ENCODE results near the gene ZNHIT1.
A peak's percentile ranks its signal among the peaks of the same experiment; 100 is the strongest.

The ZNHIT1 gene

DNA sequence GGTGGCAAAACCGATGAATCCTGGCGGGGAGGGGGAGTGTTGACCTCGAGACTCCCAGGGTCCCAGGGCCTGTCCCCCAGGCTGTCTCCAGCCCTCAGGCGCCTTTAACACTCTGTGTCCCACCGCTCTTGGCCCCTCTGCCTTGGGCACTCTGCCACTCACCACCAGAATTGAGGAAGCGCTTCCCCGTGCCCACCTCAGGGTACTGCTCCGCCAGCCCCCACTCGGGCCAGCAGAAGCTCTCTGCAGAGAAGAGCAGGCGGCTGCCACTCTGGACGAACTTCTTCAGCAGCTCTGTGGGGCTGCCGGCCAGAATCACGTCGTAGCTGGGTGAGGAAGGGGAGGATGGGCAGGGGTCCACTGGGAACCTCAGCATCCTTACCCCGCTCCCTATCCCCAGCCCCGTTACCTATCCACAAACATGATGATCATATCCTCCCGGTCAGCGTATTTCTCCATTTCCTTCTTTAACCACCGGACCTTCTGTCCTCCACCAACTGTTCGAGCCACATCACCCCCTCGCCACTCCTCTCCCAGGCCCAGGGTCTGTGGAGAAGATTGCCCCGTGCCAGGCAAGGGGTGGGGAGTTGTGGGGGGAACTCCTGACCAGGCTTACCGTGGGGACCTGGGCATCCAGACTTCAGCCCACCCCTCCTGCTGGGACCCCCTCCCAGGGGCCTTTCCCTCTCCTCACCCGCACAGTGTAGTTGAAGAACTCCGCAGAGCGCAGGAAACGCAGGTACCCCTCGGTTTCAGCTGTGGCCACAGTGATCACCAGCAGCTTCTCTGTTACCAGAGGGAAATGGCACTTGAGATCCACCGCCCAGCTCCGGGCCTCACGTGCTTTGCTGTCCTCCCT is 1.7 kb upstream of the ZNHIT1 start:
- no peak for DNase-seq (ENCODE audit: low spot score)
- ChIA-PET POLR2A (ENCODE audit: low non-redundant PET) (no interaction called here), CTCF (interaction anchor here (0.7 to 1.4 kb wide), 3 partner anchors 24 to 67 kb away, joined by 3 to 4 read pairs (median 3); no protein-coding TSS in a partner anchor)
- H3K27ac ChIP-seq = peak overlapping the region; percentile 97
- TF ChIP-seq, protein P1, sequence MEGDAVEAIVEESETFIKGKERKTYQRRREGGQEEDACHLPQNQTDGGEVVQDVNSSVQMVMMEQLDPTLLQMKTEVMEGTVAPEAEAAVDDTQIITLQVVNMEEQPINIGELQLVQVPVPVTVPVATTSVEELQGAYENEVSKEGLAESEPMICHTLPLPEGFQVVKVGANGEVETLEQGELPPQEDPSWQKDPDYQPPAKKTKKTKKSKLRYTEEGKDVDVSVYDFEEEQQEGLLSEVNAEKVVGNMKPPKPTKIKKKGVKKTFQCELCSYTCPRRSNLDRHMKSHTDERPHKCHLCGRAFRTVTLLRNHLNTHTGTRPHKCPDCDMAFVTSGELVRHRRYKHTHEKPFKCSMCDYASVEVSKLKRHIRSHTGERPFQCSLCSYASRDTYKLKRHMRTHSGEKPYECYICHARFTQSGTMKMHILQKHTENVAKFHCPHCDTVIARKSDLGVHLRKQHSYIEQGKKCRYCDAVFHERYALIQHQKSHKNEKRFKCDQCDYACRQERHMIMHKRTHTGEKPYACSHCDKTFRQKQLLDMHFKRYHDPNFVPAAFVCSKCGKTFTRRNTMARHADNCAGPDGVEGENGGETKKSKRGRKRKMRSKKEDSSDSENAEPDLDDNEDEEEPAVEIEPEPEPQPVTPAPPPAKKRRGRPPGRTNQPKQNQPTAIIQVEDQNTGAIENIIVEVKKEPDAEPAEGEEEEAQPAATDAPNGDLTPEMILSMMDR (conservative IDR thresholded peaks at IDR 0.05; ENCODE audit: low read depth) = no peak

DNA sequence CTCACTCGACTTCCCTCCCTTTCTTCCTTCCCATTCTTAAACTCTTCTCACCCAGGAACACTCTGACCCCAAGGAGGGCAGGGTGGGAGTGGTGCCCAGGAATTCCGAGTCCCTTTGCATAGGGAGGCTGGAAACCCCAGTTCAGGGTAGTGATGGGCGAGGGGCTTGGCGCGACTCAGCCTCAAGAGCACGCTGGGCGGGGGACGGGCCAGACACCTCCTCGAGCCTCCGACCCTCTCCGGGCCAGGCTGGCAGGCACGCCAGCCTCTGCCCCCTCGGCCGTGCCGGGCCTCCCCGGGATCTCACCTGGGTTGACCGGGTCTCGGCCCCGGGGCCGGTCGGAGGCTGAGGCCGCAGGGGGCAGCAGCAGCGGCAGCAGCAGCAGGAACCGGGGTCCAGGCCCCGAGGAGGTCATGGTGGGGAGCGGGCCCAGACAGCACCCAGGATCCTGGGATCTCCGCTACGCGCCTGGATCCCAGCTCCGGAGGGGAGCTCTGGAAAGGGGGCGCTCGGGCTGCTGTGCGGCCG is 1.0 kb upstream of the ZNHIT1 start:
- CTCF ChIA-PET = interaction anchor here (0.7 to 2.1 kb wide), 5 partner anchors 24 to 73 kb away, joined by 3 to 20 read pairs (median 4); no protein-coding TSS in a partner anchor
- TF ChIP-seq, protein P1 (conservative IDR thresholded peaks at IDR 0.05; ENCODE audit: low read depth) = no peak; the same call in 1 of the 2 replicates
- DNase-seq (ENCODE audit: low spot score) = no peak
- peak overlapping the region; percentile 97 for H3K27ac ChIP-seq
- POLR2A ChIA-PET (ENCODE audit: low non-redundant PET) = interaction anchor here (0.5 to 1.5 kb wide), 5 partner anchors 21 to 395 kb away, joined by 3 to 6 read pairs (median 3); partner anchors contain the start of gene CLDN15

DNA sequence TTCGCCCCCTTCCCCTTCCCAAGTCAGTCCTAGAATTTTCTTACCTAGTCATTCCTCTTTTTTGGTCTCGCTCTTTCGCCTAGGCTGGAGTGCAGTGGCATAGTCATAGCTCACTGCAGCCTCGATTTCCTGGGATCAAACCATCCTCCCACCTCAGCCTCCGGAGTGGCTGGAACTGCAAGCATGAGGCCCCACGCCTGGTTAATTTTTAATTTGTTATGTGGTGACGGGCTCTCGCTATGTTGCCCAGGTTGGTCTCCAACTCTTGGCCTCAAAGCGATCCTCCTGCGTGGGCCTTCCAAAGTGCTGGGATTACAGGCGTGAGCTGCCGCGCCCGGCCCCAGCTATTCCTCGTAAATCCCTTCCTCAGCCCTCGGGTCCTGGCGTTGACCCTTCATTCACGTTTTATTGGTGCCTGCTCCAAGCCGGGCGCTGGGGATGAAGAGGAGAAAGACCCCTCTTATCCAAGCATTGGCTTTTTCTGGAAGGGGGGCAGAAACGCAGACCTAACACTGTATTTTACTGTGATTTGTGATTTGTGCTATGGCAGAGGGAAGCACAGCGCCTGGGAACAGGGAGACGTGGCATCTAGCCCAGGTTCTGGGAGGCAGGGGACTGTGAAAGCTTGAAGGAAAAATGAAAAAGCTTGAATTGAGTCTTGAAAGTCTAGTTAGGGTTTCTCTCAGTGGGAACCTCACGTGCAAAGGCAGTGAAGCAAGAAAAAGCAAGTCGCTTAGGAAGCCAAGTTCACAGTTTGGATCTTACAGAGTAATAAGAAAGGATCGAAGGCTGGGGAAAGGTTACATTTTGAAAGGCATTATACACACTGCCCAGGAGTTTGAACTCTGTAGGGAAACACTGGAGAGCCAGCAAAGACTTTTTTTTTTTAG is 516 bp downstream of the ZNHIT1 start:
- ChIA-PET POLR2A (ENCODE audit: low non-redundant PET) (interaction anchor here (0.8 to 1.5 kb wide), 5 partner anchors 14 to 89 kb away, joined by 3 to 6 read pairs (median 3); partner anchors contain the start of gene CLDN15), CTCF (interaction anchor here (0.6 to 2.1 kb wide), 6 partner anchors 25 to 526 kb away, joined by 3 to 20 read pairs (median 4); no protein-coding TSS in a partner anchor)
- H3K27ac ChIP-seq = peak overlapping the region; percentile 97
- no peak for DNase-seq (ENCODE audit: low spot score)
- TF ChIP-seq, protein P1 (conservative IDR thresholded peaks at IDR 0.05; ENCODE audit: low read depth) = no peak

DNA sequence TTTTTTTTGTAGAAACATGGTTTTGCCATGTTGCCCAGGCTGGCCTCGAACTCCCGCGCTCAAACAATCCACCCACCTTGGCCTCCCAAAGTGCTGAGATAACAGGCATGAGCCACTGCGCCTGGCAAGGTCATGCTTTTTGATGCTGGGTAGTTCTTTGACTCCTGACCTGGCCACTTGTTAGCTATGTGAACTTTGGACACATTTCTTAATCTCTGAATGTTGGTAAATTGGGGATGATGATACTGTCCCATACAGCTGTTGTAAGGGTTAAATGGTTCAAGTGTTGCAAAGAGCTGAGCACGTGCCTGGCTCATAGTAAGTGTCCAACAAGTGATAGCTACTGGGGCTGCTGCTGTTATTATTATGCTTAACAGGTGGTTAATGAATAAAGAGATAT is 2.3 kb downstream of the ZNHIT1 start:
- ChIA-PET POLR2A (ENCODE audit: low non-redundant PET) (no interaction called here), CTCF (interaction anchor here (0.9 to 1.1 kb wide), 2 partner anchors 24 to 62 kb away, joined by 3 to 5 read pairs; no protein-coding TSS in a partner anchor)
- H3K27ac ChIP-seq = no peak overlapping the region
- TF ChIP-seq, protein P1 (conservative IDR thresholded peaks at IDR 0.05; ENCODE audit: low read depth) = no peak
- DNase-seq (ENCODE audit: low spot score) = no peak

DNA sequence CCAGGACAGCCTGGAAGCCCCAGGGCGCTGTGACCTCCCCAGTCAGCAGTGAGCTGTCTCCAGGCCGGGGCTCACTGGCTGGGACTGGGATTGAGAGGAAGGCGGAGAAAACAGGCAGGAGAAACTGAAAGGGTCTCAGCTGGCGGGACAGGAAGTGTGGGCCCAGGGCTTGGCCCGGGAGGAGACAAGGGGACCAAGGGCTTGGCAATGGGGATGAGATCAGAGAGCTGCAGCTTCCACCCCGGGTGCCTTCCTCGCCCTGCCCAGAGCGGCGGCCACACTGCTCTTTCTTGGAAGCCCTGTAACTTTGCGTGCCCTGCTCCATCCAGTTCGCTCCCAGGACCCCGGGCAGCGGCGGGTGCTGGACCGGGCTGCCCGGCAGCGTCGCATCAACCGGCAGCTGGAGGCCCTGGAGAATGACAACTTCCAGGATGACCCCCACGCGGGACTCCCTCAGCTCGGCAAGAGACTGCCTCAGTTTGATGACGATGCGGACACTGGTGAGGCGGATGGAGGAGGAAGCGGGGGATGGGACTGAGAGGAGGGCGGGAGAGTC is 4.4 kb downstream of the ZNHIT1 start:
- DNase-seq (ENCODE audit: low spot score) = no peak
- ChIA-PET CTCF (interaction anchor here (0.9 to 1.6 kb wide), 3 partner anchors 22 to 30 kb away, joined by 3 to 4 read pairs (median 4); no protein-coding TSS in a partner anchor), POLR2A (ENCODE audit: low non-redundant PET) (no interaction called here)

More for the DNA sequence above, 4.4 kb downstream of the ZNHIT1 start:
- TF ChIP-seq, protein P1 (conservative IDR thresholded peaks at IDR 0.05; ENCODE audit: low read depth) = no peak
- peak overlapping the region; percentile 13; the same call in 1 of the 2 replicates for H3K27ac ChIP-seq

Measured in RWPE1 (cell line).